GM19351 (cell line): ENCODE results near the gene MOV10L1.

Experiments
- ATAC-seq: cut with Tn5 transposase; IDR thresholded peaks from one replicate; pipeline ENCODE4 v1.9.1; 2021; ENCODE audit warnings: mild to moderate bottlenecking, moderate library complexity; ENCODE audit not compliant: unreplicated experiment

The MOV10L1 gene

DNA sequence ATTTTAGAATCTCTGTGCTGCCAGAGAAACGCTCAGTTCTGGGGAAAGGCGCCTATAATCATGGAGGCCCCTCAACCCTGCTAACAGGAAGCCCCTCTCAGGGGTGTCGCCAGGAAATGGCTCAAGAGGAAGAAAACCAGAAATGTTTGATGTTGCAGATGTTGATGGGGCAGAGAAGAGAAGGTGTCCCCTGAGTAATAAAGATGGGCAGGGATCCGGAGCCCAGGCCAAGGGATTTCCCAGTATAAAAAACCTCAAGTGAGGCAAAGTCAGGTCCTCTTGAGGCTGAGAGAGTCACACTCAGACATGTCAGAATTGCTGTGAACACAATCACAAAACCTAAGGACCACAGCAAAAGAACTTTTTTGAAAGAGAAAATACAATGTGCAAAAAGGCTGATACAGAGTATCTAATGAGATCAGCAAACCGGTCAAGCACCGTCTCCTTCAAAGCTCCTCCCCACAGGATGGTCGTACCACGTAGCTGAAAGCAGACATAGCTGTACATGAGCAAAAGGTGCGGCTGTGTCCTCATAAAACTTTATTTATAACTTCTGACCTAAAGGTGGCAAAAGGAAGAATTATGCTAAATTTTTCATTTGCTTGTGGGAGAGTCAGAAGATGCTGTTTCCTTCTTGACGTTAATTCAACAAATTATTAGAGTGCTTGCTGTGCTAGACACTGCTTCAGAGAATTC, 12.2 kb downstream of the MOV10L1 start:
- no peak for ATAC-seq

DNA sequence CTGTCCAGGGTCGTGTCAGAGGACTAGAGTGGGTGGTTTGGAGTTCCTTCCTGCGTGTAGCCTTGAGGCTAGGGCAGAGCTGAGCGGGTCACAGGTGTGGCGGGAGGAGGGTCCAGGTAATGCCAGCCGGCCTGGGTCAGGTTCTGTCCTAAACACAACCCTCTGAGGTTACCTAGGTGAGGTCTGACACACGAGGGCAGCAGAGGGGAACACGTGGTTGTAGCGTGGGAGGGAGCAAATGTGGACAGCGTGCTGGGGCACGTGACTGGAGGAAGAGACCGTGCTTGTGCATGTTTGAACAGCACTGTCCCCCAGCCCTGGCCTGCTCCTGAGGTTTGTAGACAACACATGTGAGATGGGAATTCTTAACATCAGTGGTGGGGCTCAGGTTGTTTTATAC, 13.1 kb downstream of the MOV10L1 start:
- ATAC-seq: no peak

DNA sequence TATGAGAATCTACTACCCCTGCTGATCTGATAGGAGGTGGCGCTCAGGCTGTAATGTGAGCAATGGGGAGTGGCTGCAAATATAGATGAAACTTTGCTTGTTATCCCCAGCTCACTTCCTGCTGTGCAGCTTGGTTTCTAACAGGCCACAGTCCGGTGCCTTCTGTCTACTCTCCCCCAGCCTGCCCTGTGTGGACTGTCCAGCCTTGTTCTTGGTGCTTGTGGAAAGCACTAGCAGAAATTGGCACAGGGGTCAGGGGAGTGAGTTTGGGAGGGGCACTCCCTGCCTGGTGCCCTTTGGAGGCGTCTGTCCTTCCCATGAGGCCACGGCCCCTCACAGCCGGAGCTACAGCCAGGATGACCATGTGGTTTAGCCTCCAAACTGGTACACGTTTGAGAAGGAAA, 14.3 kb downstream of the MOV10L1 start:
- no peak for ATAC-seq

DNA sequence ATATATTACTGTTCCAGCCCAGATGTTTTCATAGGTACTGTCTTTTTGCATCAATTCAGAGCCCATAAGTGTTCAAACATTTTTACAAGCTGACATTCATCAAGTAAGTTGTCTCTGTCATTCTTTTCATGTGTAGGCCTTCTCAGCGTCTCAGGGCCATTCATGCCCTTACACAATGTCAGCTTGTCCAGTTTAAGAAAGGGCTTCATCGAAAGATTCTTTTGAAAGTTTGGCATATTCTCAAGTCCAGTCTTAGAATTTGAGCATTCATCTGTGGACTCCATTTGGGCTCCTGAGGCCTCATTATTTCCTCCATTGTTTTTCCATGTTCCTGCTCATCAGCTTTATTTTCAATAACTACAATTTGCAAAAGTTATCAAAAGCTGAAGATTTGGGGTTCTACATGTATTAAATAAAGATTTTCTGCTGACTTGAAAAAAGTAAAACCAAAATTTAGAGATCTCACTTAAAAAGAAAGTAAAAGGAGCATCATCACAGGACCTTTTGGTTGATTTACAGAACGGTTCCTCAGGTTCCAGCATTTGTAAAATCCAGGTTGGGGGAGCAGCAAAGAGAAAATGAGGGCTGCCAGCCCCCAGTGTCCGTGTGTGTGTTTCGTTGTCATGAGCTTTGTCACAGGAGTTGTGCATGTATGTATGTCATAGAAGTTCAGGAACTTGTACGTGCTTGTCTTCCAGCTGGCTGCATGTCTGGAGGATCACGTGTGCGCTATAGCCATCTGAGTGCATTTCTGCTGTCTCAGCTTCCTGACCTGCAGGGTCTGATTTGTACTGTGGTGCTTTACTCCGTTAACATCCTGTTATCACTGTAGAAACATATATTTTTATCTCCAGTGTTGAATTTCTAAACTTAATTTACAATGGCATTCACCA, 15.6 kb downstream of the MOV10L1 start:
- ATAC-seq: no peak

DNA sequence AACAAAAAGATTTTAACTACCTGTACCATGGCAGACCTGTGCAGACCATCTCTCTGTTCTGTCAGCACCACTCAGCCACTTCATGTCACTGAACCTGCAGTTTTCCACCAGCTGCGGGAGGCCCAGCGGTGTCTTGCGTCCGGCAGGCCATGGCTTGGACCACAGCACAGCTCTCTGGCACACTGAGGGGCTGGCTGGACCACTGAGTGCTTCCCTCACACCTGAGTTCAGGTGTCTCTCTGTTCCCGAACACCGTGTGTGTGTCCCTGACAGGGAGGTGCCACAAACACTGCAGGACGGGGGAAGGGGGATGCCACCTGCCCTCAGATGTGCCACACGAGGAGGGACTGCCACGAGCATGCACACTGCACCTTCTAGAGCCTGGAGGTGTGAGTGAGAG, 17.7 kb downstream of the MOV10L1 start:
- no peak for ATAC-seq

DNA sequence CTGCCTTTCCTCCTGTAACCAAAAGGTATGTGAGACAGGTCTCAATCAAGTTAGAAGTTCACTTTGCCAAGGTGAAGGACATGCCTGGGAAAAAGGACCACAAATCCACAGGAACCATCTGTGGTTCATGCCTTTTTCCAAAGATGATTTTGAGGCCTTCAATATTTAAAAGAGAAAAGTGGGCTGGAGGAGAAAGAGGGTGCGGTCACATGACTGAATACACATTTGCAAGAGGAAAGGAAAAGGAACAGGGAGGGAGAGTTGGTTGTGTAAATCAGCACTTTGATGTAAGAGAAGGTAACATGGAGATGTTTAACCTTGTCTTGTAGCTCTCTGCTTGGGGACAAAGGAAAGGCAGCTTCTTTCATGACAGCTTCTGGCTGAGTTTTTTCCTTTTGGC, 21.2 kb downstream of the MOV10L1 start:
- ATAC-seq: no peak

DNA sequence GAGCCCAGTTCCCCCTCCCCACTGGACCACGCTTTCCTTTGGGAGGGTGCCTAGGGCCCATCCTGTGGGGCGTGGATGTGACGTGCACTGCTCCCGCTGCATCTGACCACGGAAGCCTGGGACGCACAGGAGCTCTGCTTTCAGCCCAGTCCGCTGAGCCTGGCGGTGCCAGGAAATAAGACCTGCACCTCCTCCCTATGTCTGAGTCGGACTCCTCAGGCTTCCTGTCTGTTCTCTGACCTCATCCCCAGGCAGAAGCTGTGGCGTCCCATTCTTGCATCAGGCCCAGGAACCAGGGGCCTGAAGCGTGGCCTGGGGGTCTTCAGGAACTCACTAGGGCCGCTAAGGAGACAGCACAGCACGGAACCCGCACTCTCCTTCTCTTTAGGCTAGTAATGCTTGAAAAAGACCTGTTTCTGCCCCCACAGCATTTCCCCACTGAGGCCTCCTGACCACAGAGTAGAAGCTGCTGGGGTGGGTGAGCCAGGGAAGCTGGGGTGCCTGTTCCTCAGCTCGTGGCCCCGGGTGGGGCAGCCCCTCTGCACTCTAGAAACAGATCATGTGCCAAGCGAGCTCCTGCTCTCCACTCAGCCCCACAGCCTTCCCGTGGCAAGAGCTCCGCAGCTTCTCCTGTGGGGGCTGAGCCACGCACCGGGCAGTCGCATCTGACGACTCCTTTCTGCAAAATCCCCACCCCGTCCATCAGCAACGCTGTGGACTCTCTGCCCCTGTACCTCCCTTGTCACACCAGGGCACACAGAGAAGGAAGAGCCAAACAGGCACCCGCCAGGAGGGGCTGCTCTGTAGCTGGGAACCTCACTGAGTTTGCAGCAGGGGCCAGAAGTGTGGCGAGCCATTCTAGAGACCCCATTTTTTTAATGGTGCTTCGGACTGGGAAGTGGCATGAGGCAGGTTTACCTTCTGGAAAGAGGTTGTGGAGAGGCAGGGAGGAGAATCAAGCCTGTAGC, 22.6 kb downstream of the MOV10L1 start:
- no peak for ATAC-seq

DNA sequence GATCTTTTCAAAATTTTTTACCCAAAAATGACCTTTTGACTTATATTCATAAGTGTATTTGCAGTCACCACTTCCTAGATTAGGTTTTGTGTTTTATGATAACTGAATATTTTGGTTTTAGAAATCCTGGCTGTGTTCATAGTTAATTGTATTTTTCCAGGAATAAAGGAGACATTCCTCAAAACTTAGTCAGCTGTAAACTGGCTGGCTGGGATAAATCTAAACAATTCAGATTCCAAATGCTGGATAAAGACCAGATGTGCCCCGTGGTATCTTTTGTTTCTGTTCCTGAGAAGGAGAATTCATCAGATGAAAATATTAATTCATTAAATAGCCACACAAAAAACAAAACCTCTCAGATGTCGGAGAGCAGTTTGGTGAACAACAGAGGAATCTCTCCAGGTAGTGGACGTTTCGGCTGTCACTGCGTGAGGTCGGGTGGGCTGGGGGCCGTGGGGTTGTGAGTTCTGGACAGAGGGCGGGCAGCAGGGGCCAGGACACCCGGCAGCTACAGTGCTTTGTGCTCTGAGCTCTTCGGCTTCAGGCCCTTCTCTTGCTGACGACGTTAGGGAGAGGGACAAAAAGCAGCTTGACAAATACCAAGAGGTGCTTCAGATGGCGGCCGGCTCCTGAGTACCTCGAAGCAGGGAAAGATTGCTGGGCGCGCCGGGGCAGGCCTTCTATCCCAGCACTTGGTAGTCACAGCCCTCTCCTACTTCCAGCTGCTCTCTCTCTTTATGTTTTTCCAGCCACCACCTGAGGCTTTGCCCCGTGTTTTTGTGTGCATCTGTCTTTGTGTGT, 24.6 kb downstream of the MOV10L1 start:
- no peak for ATAC-seq

DNA sequence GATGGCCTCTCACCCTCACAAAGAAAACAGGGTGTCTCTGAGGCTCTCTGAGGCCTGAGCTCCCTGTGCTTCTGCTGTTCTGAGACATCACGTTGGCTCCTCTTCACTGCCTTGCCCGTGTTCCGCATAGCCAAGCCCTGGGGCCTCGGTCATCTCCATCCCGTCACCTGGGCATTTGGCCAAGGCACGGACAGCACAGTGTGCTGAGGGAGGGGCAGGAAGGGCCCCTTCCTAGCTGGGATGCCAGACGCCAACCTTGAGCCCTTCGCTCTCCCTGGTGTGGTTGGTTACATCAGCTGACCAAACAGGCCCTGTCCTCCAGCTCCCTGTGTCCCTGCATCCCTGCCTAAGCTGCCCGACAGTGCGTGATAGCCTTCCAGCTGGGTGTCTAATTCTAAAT, 25.9 kb downstream of the MOV10L1 start:
- no peak for ATAC-seq

DNA sequence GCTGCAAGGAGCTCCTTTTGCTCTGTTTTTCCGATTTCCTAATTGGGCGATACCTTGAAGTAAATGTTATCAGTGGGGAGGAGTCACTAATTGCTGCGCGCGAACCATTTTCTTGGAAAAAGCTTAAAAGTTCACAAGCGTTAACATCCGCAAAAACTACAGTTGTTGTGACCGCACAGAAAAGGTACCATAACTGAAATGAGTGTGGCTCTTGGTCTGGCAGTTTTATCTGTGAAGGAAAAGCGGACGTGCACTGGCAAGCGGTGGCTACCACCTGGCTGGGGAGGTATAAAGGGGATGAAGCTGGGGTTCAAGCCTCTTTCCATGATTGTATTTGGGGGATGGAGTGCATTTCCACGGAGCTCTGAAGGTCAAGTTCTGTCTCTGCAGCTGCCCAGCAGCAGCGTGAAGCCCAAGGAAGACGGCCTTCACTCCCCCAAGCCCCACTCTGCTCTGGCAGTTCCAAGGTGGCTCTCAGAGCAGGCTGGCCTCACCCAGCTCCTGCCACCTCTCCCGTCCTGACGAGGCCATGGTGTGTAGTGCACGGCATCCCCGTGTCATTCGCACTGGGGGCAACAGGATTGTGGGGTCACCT, 27.5 kb downstream of the MOV10L1 start:
- no peak for ATAC-seq

DNA sequence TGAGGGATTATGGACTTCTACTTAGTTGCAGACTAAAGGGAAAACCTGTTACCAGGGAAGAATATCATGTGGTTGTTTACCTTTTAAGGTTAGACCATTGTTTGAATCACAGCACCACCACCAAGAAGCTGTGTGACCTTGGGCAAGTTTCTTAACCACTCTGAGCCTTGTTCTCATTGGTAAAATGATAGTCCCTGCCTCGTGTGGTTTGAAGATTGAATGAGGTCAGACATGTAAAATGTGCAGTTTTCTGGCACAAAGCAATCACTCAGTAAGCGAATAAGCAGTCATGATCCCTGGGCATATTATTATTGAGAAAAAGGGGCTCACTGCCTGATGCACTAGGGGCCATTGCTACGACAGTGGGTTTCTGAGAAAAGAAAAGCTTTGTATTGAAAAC, 28.3 kb downstream of the MOV10L1 start:
- ATAC-seq: no peak

DNA sequence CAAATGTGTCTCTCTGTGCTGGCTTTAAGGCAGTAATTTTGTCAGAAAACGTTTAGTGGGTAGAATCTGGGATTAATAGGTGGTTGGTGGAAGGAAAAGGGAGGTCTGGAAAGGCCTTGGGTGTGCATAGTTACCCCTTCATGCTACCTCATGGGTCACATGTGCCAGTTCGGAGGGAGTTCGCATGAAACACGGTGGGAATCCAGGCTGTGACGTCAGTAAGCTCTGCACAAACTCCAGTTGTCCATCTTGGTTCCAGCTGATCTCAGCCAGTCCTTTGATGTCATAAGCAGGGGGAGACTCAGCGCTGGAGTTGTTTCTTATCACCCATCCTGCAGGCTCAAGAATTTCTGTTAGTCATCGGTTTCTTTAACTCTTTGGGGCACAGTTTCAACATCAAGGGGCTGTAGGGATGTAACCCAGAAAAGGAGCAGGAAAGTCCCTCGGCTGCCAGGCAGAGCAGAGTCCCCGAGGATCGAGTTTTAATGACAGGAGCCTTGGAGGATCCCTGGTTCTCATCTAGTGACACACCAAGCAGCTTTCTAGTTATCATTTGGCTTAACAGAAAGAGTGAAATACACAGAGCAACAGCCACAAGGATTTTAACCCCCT, 28.9 kb downstream of the MOV10L1 start:
- no peak for ATAC-seq

DNA sequence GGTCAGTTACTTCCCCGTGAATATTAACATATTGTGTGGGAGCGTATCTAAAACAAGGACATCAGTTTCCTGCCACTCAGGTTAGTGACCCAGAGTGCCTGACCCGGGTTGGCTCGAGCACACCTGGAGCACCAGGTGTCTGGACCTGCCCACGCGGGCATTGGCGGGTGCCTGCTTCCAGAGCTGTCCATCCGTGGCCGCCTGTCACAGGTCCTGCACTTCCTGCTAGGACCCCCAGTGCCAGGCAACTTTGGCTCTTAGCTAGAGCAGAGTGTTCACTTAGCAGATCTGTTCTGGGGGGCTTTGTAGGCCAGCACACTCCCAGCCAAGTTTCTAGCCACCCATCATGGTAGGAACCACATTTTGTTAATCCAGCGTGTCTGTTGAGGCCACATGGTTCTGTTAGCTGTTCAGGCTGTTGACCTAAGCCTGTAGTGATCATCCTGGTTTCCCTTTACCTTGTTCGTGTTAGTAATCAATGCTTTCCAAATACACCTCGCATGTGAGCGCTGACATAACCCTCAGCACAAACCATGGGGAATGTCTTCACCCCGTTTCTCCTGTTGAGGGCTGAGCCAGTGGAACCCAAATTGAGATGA, 29.5 kb downstream of the MOV10L1 start:
- no peak for ATAC-seq

DNA sequence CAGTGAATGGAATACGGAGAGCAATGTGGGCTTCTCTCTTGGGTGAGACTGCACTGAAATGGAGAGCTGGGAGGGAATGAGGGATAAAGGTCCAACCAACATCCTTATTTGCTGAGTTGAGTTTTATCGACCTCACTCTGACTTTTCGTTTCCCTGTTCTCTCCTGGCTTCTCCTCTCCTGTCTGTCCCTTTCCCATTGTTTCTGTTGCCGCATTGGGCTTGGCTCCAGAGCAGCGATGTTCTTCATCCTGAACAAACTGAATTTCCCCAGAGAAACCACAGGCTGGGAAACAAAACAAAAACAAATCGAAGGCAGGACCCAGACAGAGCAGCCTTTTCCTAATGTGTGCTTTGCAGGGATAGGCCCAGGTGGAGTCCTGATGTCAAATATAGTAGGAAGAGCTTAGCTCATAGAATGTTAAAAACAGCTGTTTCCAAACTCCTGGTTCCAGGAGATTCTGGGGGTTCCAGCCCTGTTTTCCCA, 30.0 kb downstream of the MOV10L1 start:
- no peak for ATAC-seq

DNA sequence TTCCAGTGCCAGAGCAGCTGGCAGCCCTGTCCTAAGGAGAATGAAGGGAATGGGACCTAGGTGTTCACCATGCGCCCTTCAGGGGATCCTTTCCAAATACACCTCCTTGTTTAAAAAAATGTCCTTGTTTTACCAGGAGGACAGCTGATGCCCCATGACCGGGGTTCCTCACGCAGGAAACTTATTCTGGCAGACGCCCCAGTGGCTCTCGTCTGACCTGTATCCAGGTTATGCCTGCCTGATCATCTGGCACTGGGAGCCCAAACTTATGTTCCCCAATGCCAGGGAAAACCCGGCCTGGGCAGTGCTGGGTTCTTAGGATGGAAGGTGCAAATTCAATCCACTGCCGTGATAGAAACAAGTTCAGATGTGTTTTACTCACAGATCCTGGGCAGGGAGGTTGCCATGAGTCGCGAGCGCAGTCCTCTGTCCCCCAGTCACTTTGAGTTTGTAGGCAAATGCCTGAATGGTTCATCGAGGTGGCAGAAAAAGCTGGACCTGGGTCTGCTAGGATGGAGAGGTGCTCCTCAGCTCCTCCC, 31.5 kb downstream of the MOV10L1 start:
- ATAC-seq: no peak

DNA sequence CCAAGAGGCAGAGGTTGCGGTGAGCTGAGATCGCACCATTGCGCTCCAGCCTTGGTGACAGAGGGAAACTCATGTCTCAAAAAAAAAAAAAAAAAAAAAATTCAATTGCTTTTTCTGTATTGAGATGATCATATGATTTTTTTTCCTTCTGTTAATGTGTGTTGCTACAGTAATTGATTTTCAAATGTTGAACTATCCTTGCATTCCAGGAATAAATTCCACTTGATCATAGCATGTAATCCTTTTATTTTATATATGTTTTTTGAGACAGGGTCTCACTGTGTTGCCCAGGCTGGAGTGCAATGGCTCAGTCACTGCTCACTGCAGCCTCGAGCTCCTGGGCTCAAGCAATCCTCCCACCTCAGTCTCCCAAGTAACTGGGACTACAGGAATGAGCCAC, 33.3 kb downstream of the MOV10L1 start:
- ATAC-seq: no peak

DNA sequence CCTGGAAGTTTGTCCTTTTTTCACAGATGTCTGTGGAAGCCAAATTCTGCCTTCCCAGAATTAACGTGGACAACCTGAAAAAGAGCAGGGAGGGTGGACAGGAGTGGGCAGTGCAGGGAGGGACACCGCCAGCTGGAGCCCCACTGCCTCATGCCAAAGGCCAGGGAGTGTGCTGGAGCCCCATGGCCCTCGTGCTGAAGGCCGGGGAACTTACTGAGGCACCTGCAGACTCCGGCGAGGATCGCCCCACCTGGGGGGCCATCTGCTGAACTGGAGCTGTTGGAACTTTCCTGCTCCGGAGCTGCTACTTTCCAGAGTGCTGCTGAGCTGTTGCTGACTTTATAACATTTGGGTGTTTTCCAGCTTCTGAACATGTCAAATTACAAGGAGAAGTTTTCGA, 35.2 kb downstream of the MOV10L1 start:
- ATAC-seq: no peak

DNA sequence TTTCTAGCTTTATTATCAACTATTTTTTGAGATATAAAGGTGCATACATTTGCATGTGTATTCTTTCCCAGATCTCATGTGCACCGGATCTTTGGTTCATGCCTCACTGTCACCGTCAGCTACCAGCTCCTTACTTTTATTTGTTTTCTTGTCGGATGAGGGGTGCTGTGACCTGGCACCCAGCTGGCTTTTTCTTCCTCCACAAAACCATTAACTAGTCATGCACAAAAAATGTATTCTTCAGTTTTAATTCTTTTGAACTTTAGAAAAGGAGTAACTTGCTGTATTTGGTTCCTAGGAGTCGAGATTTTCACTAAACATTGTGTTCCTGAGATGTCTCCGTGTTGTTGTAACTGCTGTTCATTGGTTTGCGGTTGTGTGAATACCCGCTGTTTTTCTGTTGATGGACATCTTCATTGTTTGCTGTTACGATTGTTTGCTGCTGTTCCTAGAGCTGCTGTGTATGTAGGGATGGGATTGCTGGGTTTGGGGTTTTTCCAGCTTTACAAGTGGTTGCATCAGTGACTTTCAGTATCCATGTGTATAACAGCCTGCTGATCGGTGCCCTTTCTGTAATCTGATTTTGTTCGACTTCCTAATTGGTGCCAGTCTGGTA, 39.4 kb downstream of the MOV10L1 start:
- no peak for ATAC-seq
